ENCODE data around the gene JPH4.

DNA sequence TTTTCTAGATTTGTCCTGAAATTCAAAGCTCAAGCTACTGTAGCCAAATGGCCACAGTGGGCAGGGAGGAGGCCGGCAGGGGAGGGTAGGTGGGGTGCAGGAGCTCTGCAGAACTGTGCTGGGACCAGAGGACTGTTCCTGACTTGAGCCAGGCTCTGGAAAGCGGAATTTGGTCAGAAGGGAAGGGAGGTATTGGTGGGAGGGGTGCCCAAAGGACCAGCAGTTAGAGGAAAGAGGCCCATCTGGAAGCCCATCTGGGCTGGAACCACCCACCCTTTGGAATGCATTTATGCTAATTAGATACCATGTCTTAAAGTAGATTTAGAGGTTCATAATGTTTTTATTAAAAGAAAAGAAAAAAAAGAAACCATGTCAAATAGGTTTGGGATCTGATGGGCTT lies 24.5 kb upstream of the JPH4 start:
- TF ChIP-seq RARB (CRISPR knock-in tag; IDR thresholded peaks at IDR 0.05) (no peak), ZNF70 (CRISPR knock-in tag; IDR thresholded peaks at IDR 0.05) (no peak), ZNF8 (CRISPR knock-in tag; IDR thresholded peaks at IDR 0.05) (no peak), ZNF565 (CRISPR knock-in tag; conservative IDR thresholded peaks at IDR 0.05; ENCODE audit: low read depth) (no peak), TOX (CRISPR knock-in tag; IDR thresholded peaks at IDR 0.05; ENCODE audit: borderline replicate concordance) (no peak), BACH2 (CRISPR knock-in tag; IDR thresholded peaks at IDR 0.05; ENCODE audit: borderline replicate concordance) (no peak), ZFP30 (CRISPR knock-in tag; IDR thresholded peaks at IDR 0.05) (no peak)
- TF ChIP-seq, protein P1, sequence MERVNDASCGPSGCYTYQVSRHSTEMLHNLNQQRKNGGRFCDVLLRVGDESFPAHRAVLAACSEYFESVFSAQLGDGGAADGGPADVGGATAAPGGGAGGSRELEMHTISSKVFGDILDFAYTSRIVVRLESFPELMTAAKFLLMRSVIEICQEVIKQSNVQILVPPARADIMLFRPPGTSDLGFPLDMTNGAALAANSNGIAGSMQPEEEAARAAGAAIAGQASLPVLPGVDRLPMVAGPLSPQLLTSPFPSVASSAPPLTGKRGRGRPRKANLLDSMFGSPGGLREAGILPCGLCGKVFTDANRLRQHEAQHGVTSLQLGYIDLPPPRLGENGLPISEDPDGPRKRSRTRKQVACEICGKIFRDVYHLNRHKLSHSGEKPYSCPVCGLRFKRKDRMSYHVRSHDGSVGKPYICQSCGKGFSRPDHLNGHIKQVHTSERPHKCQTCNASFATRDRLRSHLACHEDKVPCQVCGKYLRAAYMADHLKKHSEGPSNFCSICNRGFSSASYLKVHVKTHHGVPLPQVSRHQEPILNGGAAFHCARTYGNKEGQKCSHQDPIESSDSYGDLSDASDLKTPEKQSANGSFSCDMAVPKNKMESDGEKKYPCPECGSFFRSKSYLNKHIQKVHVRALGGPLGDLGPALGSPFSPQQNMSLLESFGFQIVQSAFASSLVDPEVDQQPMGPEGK (CRISPR knock-in tag; IDR thresholded peaks at IDR 0.05; ENCODE audit: borderline replicate concordance), result no peak
- TF ChIP-seq, protein P2, sequence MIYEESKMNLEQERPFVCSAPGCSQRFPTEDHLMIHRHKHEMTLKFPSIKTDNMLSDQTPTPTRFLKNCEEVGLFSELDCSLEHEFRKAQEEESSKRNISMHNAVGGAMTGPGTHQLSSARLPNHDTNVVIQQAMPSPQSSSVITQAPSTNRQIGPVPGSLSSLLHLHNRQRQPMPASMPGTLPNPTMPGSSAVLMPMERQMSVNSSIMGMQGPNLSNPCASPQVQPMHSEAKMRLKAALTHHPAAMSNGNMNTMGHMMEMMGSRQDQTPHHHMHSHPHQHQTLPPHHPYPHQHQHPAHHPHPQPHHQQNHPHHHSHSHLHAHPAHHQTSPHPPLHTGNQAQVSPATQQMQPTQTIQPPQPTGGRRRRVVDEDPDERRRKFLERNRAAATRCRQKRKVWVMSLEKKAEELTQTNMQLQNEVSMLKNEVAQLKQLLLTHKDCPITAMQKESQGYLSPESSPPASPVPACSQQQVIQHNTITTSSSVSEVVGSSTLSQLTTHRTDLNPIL (CRISPR knock-in tag; IDR thresholded peaks at IDR 0.05; ENCODE audit: low read depth), result no peak
